Tibial nerve (tissue), 4 donors: ENCODE data around the gene H2BK1. TPM values are rescaled to one million over a fixed set of nuclear protein-coding genes. Genes with fewer than 3 reads are reported as not detected.

Experiments
- DNase-seq, 2 donors: peaks; one replicate each; pipeline ENCODE4 v3.0.0-alpha.2; 2019; ENCODE audit warnings: low spot score in 2 of 2
- H3K27ac ChIP-seq, 4 donors: fragments of 200-600 bp; sonication (generic) in 3 of 4; one replicate each; pipeline ENCODE4 v1.5.1; 2017 to 2019; ENCODE audit warnings: mild to moderate bottlenecking in 1 of 4
- H3K27me3 ChIP-seq, 2 donors: fragments of 200-600 bp; sonication (generic) in 1 of 2; one replicate each; pipeline versions ENCODE4 v1.5.1 to v1.6.0; 2017 to 2019
- H3K36me3 ChIP-seq, 3 donors: fragments of 200-600 bp; sonication (generic); one replicate each; pipeline ENCODE4 v1.5.1; 2018 to 2019
- H3K4me1 ChIP-seq, 4 donors: fragments of 200-600 bp; sonication (generic) in 3 of 4; one replicate each; pipeline ENCODE4 v1.5.1; 2017 to 2019
- H3K4me3 ChIP-seq, 4 donors: fragments of 200-600 bp; sonication (generic) in 3 of 4; one replicate each; pipeline ENCODE4 v1.5.1; 2017 to 2019; ENCODE audit warnings: mild to moderate bottlenecking in 1 of 4, moderate library complexity in 1 of 4
- H3K9me3 ChIP-seq, 4 donors: fragments of 200-600 bp; sonication (generic) in 3 of 4; one replicate each; pipeline ENCODE4 v1.5.1; 2017 to 2019
- CTCF ChIP-seq, 5 experiments: fragments of 200-600 bp in 3 of 5; fragments of 450-650 bp in 2 of 5; sonication (generic) in 3 of 5; IDR thresholded peaks; one replicate each; pipeline ENCODE4 v1.5.1; 2016 to 2019; ENCODE audit warnings: antibody characterized with exemption in 5 of 5, mild to moderate bottlenecking in 3 of 5, moderate library complexity in 2 of 5
- EP300 ChIP-seq, 2 donors: sonication (generic); formaldehyde crosslinking; IDR thresholded peaks; one replicate each; pipeline ENCODE4 v1.6.1; 2017; ENCODE audit warnings: antibody characterized with exemption in 2 of 2, mild to moderate bottlenecking in 1 of 2
- POLR2A ChIP-seq, 2 donors: fragments of 450-650 bp; IDR thresholded peaks; one replicate each; pipeline ENCODE4 v1.6.1; 2017; ENCODE audit warnings: antibody characterized with exemption in 2 of 2, mild to moderate bottlenecking in 2 of 2, moderate library complexity in 2 of 2
- WGBS, 2 donors: methylation state at CpG; one replicate each; pipeline ENCODE4 v1.1.5; 2018; 5-methylcytosine and 5-hydroxymethylcytosine counted together
- total RNA-seq, 4 donors: library from RNA; depleted of rRNA; stranded (reverse); fragments of >200 nt; gene quantifications; one replicate each; pipeline ENCODE4 v1.1.0, GENCODE V29; 2016

Gene H2BK1
- total RNA-seq, 4 donors from 2014 or later, result not detected

- WGBS, 2 donors, result 0 to 2% methylated on average over 15 of the region's 15 CpGs
- Histone ChIP-seq H3K36me3 (peaks cover 2 to 35% (median 3%) of the 10 kb centered on the region in 3 donors), H3K27ac (peak overlapping the region in 3 of 4 donors; percentile 66 to 83 (median 83)), H3K27me3 (no peaks in the 10 kb centered on the region), H3K9me3 (no peaks in the 10 kb centered on the region), H3K4me1 (peaks cover 0 to 27% (median 15%) of the 10 kb centered on the region in 4 donors), H3K4me3 (peak overlapping the region; percentile 43 to 95 (median 84))
- no peak for DNase-seq
- TF ChIP-seq EP300 (IDR thresholded peaks at IDR 0.05) (no peak), POLR2A (IDR thresholded peaks at IDR 0.05) (no peak), CTCF (IDR thresholded peaks at IDR 0.05) (no peak)
These were observed 16.2 kb upstream of the H2BK1 start for GRCh38 chr7:151226560-151226874.

GRCh38 chr7:151225948-151226510 lies 15.7 kb upstream of the H2BK1 start:
- TF ChIP-seq CTCF (IDR thresholded peaks at IDR 0.05) (no peak), POLR2A (IDR thresholded peaks at IDR 0.05) (no peak), EP300 (IDR thresholded peaks at IDR 0.05) (no peak)
- WGBS, 2 donors, result 48 to 63% methylated on average over 8 of the region's 8 CpGs

GRCh38 chr7:151223728-151224127 lies 13.4 kb upstream of the H2BK1 start:
- Histone ChIP-seq H3K27ac (no peak overlapping the region), H3K27me3 (no peaks in the 10 kb centered on the region), H3K36me3 (peaks cover 2 to 63% (median 16%) of the 10 kb centered on the region in 3 donors), H3K4me1 (peaks cover 0 to 26% (median 13%) of the 10 kb centered on the region in 4 donors), H3K9me3 (no peaks in the 10 kb centered on the region), H3K4me3 (no peak overlapping the region)
- WGBS, 2 donors, result 88 to 94% methylated on average over 14 of the region's 14 CpGs
- DNase-seq, result no peak
- no peak for TF ChIP-seq EP300 (IDR thresholded peaks at IDR 0.05)
- TF ChIP-seq CTCF (IDR thresholded peaks at IDR 0.05), result no peak
- no peak for TF ChIP-seq POLR2A (IDR thresholded peaks at IDR 0.05)

More at GRCh38 chr7:151225948-151226510, 15.7 kb upstream of the H2BK1 start:
- no peak overlapping the region for H3K27ac ChIP-seq
- DNase-seq, result no peak
- peaks cover 2 to 40% (median 4%) of the 10 kb centered on the region in 3 donors for H3K36me3 ChIP-seq
- no peaks in the 10 kb centered on the region for H3K9me3 ChIP-seq
- no peaks in the 10 kb centered on the region for H3K27me3 ChIP-seq
- peaks cover 0 to 26% (median 13%) of the 10 kb centered on the region in 4 donors for H3K4me1 ChIP-seq
- H3K4me3 ChIP-seq, result peak overlapping the region; percentile 43 to 95 (median 84)

GRCh38 chr7:151218170-151218569 lies 7.9 kb upstream of the H2BK1 start:
- no peaks in the 10 kb centered on the region for H3K9me3 ChIP-seq
- no peak for DNase-seq
- H3K4me3 ChIP-seq, result no peak overlapping the region
- TF ChIP-seq CTCF (IDR thresholded peaks at IDR 0.05), result no peak
- no peak for TF ChIP-seq POLR2A (IDR thresholded peaks at IDR 0.05)
- TF ChIP-seq EP300 (IDR thresholded peaks at IDR 0.05), result no peak
- H3K27me3 ChIP-seq, result no peaks in the 10 kb centered on the region
- WGBS, 2 donors, result 86 to 88% methylated on average over 9 of the region's 9 CpGs
- no peak overlapping the region for H3K27ac ChIP-seq
- H3K4me1 ChIP-seq, result no peaks in the 10 kb centered on the region
- peaks cover 0 to 100% (median 35%) of the 10 kb centered on the region in 3 donors for H3K36me3 ChIP-seq

- no peaks in the 10 kb centered on the region for H3K9me3 ChIP-seq
- 93 to 96% methylated on average over 5 of the region's 5 CpGs for WGBS, 2 donors
- H3K27ac ChIP-seq, result no peak overlapping the region
- H3K27me3 ChIP-seq, result no peaks in the 10 kb centered on the region
- peaks cover 0 to 100% (median 25%) of the 10 kb centered on the region in 3 donors for H3K36me3 ChIP-seq
- TF ChIP-seq CTCF (IDR thresholded peaks at IDR 0.05) (no peak), EP300 (IDR thresholded peaks at IDR 0.05) (no peak), POLR2A (IDR thresholded peaks at IDR 0.05) (no peak)
- DNase-seq, result no peak
- H3K4me3 ChIP-seq, result no peak overlapping the region
- H3K4me1 ChIP-seq, result no peaks in the 10 kb centered on the region
These were observed 5.1 kb upstream of the H2BK1 start for GRCh38 chr7:151215396-151215795.
